SKM-1 (cell line): Measurements from ENCODE around the gene TRIM5.
A peak's percentile ranks its signal among the peaks of the same experiment; 100 is the strongest.

ENCODE experiments used
- DNase-seq: peaks from one replicate; lab custom pipeline; 2025; ENCODE audit not compliant: unreplicated experiment; lab: John Stamatoyannopoulos, UW

Gene TRIM5

GRCh38 chr11:5626196-5626595 lies 58.7 kb downstream of the TRIM5 start:
- DNase-seq = no peak

GRCh38 chr11:5625281-5625680 lies 59.6 kb downstream of the TRIM5 start:
- no peak for DNase-seq

GRCh38 chr11:5624489-5625279 lies 60.2 kb downstream of the TRIM5 start, which contains the start of gene TRIM34:
Gene TRIM34 (plus strand): TSS chr11:5625001. CDS start chr11:5632332, 7,331 bp downstream.
- peak; percentile 86 for DNase-seq

GRCh38 chr11:5622802-5623201 lies 62.1 kb downstream of the TRIM5 start:
- no peak for DNase-seq

GRCh38 chr11:5621580-5621979 lies 63.3 kb downstream of the TRIM5 start:
- DNase-seq = no peak

GRCh38 chr11:5620651-5621521 lies 64.0 kb downstream of the TRIM5 start:
- no peak for DNase-seq

- DNase-seq = no peak
Observed at GRCh38 chr11:5618807-5619206, 66.1 kb downstream of the TRIM5 start.
